NK-92 (cell line): ENCODE data around the gene TAAR1.
"Not testable (repeated sequence)": the region's sequence is repeated elsewhere in the genome, so short reads cannot be mapped to it uniquely, and the experiment has no call there.

Experiments
- DNase-seq: peaks from one replicate; lab custom pipeline; 2025; ENCODE audit not compliant: unreplicated experiment; lab: John Stamatoyannopoulos, UW

TAAR1 gene

GRCh38 chr6:132663661-132664060, 4.7 kb upstream of the TAAR1 start:
- no peak for DNase-seq

- no peak for DNase-seq
Observed at GRCh38 chr6:132661906-132662305, 2.9 kb upstream of the TAAR1 start.

DNA sequence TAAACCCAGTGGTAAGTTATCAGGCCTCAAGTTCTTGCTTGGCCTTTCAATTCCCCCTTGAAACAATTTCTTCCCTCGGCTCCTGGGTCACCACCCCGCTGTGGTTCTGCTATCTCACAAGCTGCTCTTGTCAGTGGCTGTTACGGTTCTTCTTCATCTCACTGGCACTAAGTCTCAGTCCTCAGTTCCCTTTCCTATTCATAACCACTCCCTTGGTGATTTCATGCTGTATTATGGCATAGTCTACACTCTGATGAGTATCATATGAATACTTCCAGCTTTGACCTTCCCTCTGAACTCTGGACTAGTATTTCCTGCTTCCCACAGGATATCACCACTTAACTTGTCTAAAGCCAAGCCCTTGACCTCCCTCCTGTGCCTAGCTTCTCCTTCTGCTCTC, 7.9 kb downstream of the TAAR1 start:
- no peak for DNase-seq

DNA sequence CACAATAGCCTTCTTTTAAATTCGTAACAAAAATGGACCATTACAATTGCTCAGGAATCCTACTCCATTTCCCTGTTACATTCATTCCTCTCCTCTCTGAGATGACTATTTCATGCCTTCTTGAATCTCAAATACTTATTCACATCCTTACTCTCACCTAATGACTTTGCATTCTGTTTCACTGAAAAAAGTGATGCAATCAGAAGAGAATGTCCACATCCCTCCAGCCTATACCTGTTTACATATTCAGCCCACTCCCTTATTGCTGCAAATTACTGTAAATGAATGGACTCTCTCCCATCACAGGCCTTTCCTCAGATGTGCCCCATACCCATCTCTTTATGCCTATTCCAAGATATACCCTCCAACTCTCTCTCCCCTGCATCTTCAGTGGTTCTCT, 8.6 kb downstream of the TAAR1 start:
- no peak for DNase-seq

DNA sequence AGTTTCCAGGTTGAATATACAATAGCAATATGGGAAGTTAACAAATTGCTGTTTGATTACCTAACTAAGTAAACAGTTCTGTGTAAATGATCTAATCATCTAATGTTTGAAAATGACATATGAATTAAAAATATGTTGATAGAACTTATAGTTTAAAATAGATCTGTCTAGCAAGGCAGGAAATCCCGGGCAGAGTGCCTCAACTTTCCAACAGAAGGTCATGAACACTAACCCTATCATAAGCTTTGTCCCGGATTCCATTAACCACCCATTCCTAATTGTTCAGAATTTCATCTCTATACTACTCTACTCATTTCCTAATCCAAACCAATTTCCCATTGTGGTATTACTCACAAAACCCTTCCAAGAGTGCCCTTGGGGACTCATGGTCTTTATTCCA, 10.2 kb downstream of the TAAR1 start:
- no peak for DNase-seq

- no peak for DNase-seq
Observed at GRCh38 chr6:132648356-132648755, 10.6 kb downstream of the TAAR1 start.

GRCh38 chr6:132643547-132643946, 15.4 kb downstream of the TAAR1 start:
- DNase-seq: no peak

- not testable (repeated sequence) for DNase-seq
Observed at GRCh38 chr6:132637135-132637534, 21.8 kb downstream of the TAAR1 start.

DNA sequence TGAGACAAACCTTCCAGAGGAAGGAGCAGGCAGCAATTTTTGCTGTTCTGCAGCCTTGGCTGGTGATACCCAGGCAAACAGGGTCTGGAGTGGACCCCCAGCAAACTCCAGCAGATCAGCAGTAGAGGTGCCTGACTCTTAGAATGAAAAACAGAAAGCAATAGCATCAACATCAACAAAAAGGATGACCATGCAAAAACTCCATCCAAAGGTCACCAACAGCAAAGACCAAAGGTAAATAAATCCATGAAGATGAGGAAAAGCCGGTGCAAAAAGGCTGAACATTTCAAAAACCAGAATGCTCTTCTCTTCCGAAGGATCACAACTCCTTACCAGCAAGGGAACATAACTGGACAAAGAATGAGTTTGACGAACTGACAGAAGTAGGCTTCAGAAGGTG, 23.1 kb downstream of the TAAR1 start:
- not testable (repeated sequence) for DNase-seq

GRCh38 chr6:132635288-132635687, 23.7 kb downstream of the TAAR1 start:
- not testable (repeated sequence) for DNase-seq

DNA sequence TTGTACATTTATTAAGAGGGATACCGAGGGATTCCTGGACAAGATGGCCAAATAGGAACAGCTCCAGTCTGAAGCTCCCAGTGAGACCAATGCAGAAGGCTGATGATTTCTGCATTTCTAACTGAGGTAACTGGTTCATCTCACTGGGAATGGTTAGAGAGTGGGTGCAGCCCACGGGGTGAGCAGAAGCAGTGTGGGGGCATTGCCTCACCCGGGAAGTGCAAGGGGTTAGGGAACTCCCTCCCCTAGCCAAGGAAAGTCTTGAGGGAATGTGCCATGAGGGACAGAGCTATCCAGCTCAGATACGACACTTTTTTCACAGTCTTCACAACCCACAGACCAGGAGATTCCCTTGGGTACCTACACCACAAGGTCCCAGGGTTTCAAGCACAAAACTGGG, 24.2 kb downstream of the TAAR1 start:
- DNase-seq: no peak

GRCh38 chr6:132633362-132633761, 25.6 kb downstream of the TAAR1 start:
- DNase-seq: no peak

DNA sequence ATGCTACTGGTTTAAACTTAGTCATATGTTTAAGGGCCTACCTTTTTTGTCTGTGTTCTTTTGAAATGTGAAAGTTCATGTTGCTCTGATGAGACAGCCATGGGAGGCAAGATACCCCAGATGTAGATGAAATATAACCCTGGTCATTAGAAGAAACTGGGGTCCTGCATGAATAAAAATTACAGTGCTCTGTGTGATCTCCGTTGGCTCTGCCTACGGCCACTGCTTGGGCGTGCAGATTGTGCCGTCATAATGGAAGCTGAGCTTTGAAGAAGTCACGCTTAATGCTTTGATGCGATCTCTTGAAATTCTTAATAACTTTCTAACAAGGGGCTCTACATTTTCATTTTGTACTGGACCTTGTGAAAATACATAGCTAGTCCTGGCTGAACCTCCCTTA, 34.8 kb downstream of the TAAR1 start, which contains the start of gene TAAR2:
TAAR2 (minus strand) TSS at position 101 of the 400 bp plus-strand sequence; CDS start at position 101, 0 bp downstream.
- DNase-seq: no peak

DNA sequence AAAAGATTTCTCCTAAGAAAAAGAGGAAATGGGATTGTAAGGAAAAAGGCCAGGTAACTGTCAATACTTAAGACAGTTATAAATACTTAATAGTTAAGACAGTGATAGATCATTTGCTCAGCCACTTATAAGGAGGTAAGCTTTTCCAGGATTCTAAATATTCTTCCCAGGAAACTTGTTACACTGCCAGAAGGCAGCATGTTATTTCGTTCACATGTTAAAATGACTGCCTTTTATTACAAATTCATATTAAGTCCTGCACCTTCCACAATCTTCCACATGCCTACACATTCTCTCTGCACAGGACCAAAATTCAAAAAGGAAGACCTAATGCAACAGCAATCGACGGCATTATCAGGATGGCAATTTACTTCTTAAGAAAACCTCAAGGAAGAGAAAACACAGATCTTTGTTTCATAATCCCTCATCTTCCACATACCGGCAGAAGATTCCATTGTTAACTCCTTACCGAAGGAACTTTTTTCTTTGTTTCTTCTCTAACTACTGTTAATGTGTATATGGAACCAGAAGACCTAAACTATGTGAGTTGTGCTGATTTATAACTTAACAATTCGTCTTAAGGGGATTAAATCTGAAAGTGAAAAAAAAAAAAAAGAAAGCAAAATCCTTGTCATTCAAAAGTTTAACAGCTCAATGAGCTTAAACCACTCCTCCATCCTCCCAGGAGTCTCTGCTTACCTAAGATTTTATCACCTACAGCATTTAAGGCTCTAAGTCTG, 35.7 kb downstream of the TAAR1 start:
- DNase-seq: no peak

GRCh38 chr6:132616677-132617076, 42.3 kb downstream of the TAAR1 start:
- DNase-seq: no peak

DNA sequence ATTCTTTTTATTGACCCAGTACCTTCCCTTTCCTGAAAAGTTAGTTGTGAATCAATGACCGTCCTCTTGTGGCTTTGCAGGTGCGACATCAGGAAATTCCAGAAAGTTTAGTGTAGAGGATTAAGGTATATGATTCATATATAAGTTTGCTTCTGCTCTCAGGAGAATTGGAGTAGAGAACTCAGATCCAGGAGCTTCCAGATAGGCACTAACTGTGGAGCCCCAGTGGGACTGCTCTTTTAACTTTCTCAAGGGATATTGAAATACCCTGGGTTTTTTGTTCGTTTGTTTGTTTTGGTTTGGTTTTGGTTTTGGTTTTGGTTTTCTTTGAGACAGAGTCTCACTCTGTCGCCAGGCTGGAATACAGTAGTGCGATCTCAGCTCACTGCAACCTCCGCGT, 44.4 kb downstream of the TAAR1 start:
- DNase-seq: no peak

DNA sequence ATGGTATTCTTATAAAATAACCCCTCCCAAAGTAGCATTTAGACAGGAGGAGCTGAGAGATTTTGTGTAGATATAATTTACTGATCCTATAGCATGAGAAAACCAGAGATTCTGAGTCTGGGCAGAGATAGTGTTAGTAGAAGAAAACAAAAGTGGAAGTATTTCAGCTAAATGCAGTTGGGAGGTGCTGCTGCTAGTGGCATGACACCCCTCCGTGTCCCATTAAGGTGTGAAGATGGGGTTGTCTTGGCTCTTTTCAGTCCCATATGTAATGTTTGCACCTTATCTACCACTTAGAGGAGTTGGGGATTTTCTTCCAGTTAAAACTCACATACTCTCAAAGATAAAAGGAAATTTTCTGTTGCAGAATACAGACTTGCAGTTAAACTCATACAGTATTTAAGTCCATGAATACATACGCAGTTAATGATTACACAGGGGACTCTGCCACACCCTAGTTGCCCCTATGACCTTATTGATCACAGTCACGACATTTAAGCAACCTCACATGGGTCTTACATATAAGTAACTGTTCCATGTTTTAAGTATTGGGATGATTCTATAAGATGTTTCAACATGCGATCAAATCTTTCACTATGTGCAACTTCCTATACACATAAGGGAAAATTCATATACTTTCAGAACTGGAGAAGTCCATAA, 46.4 kb downstream of the TAAR1 start:
- DNase-seq: no peak

DNA sequence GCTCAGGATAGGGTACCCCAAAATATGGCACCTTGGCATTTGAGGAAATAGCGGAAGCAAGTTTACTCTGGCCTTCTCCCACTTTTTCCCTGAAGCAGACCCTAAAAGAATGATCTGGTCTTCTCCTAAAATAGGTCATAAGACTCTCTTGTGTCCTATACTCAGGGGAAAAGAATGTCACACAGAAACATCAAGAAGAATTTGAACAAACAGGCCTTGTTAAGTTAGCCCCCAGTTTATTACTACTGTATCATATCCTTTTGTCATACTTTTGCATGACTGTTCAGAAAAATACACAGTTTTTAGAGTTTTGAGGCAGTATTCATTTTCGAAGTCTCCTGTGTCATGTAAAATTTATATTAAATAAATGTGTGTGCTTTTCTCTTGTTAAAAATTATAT, 47.4 kb downstream of the TAAR1 start:
- no peak for DNase-seq

DNA sequence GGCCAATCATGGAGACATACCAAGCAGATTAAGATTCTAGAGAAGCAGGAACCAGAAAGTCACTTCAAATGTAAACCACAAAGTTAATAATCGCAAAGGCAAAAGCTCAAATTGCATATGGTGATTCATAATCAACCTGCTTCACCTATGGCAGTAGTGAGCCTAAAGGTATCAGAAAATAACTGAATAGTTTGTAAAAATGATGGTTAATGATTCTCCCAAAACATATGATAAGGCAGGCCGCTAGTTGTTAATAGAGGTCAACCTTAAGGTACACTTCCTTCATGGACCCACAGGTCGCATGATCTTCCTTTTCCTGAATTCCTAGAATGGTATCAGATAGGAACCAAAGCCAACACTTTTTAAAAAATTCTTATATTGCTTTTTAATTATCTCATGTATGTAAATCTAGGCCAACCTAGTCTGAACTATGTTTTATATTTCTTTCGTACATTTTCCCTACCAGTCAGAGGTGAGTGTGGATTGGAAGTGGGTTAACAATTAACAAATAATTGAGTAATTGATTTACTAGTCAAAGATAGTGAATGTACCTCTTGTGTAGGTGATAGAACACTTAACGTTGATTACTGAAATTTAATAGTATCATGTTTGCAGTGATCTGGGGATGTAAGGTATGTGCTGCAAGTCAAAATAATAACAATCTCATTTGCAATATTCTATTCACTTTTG, 51.3 kb downstream of the TAAR1 start:
- DNase-seq: no peak

DNA sequence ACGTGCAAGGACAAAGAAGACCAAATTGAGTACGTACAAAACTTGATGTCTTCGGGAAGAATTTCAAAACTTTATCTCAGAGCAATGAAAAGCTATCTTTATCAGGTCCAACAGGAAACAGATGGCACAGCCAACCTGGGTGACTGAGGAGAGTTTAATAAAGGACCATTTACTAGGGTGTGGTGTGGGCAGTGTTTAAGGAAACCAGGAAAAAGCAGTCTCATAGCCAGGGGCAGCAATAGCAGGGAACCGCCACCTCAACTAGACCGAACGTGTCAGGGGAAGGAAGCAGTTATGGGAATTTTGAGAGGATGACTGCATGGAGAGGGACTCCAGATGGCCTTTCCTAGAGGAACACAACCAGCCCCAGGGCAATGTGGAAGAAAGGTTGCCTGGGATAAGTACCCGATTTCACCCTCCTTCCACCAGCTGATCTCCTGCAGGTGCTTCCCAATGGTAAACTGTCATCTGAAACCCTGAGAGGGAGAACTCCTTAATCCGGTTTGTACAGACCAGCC, 54.3 kb downstream of the TAAR1 start:
- DNase-seq: no peak

GRCh38 chr6:132600900-132601299, 58.1 kb downstream of the TAAR1 start:
- not testable (repeated sequence) for DNase-seq

DNA sequence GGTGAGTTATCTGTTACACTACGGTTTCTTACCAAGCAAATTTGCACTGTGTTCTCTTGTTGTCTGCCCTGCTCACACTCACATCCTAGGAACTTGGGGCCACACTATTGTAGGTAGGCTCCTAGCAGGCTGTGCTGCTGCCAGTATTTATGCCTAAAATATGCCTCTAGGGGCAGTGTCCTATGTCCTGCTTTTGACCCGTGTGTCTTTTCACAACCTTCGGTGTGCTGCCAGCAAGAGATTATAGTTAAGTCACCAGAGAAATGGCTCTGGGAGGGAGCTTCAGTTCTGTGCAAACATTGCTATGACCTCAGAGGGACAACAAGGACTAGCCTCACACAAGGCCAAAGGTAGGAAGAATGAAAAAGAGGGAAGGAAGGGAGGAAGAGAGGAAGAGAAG, 60.5 kb downstream of the TAAR1 start:
- DNase-seq: no peak
